ENCODE data around the gene ACVR2B.

DNA sequence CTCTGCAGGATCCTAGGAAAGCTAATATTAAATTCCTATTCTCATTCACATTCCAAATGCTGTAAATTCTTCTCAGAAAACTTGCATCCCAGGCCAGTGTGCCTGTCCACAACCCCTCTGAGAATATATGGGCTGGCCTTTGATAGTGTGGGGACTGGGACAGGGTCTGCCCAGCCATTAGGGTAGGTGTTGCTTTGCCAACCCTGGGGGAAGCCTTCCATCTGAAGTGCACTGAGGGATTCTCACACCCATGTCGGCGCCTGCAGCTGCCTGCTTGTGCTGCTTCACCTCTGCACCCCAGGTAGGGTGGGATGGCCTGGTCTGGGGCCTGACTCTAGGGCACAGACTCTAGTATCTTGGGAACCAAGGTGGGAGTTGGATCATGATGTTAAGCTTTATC, 27.2 kb downstream of the ACVR2B start:
- TF ChIP-seq, protein P1, sequence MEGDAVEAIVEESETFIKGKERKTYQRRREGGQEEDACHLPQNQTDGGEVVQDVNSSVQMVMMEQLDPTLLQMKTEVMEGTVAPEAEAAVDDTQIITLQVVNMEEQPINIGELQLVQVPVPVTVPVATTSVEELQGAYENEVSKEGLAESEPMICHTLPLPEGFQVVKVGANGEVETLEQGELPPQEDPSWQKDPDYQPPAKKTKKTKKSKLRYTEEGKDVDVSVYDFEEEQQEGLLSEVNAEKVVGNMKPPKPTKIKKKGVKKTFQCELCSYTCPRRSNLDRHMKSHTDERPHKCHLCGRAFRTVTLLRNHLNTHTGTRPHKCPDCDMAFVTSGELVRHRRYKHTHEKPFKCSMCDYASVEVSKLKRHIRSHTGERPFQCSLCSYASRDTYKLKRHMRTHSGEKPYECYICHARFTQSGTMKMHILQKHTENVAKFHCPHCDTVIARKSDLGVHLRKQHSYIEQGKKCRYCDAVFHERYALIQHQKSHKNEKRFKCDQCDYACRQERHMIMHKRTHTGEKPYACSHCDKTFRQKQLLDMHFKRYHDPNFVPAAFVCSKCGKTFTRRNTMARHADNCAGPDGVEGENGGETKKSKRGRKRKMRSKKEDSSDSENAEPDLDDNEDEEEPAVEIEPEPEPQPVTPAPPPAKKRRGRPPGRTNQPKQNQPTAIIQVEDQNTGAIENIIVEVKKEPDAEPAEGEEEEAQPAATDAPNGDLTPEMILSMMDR (IDR thresholded peaks at IDR 0.05; ENCODE audit: low read depth, low read length): no peak
- no peak for TF ChIP-seq EZH2phosphoT487 (IDR thresholded peaks at IDR 0.05; ENCODE audit: low read depth)
